PC-9 (cell line): Measurements from ENCODE around the gene SHISA9. TPM values are rescaled to one million over a fixed set of nuclear protein-coding genes. Genes with fewer than 3 reads are reported as not detected.

Experiments
- BruUV-seq: library from RNA; stranded (reverse); fragments of 400-500 nt; replicated peaks from 2 replicates; lab custom pipeline; 2021; lab: Mats Ljungman, UMichigan
- CTCF ChIA-PET: fragments of 300-600 bp; sonication (Branson Sonifier 250); formaldehyde crosslinking; loops from one replicate; lab custom pipeline; 2022; ENCODE audit warnings: antibody characterized with exemption; lab: Charles Lee
- POLR2A ChIA-PET: fragments of 300-600 bp; sonication (Branson Sonifier 250); formaldehyde crosslinking; loops from one replicate; lab custom pipeline; 2022; ENCODE audit warnings: antibody characterized with exemption; ENCODE audit not compliant: unreplicated experiment; lab: Charles Lee
- DNase-seq, 2 experiments: peaks; one replicate each; pipeline versions ENCODE4 v3.0.0 to v3.0.0-alpha.2; 2015 to 2022; ENCODE audit warnings: mixed read lengths in 1 of 2
- H2AFZ ChIP-seq: fragments of 200-600 bp; sonication (generic); 2 replicates; pipeline ENCODE4 v1.8.1; 2017; ENCODE audit warnings: antibody characterized with exemption
- H3F3A ChIP-seq: fragments of 200-600 bp; sonication (generic); 2 replicates; pipeline ENCODE4 v1.8.1; 2017; ENCODE audit warnings: antibody characterized with exemption, mild to moderate bottlenecking, low read depth; ENCODE audit not compliant: insufficient read depth
- H3K27ac ChIP-seq: fragments of 200-600 bp; sonication (generic); 2 replicates; pipeline ENCODE4 v1.6.1; 2016; ENCODE audit warnings: mixed run types
- H3K27me3 ChIP-seq: fragments of 200-600 bp; sonication (generic); 2 replicates; pipeline ENCODE4 v1.6.1; 2016; ENCODE audit warnings: low read depth, mixed run types; ENCODE audit not compliant: insufficient read depth
- H3K36me3 ChIP-seq: fragments of 200-600 bp; sonication (generic); 2 replicates; pipeline ENCODE4 v1.6.1; 2016; ENCODE audit warnings: low read depth, mixed run types
- H3K4me1 ChIP-seq: fragments of 200-600 bp; sonication (generic); replicated peaks from 2 replicates; pipeline ENCODE4 v1.6.1; 2016; ENCODE audit warnings: mixed run types; ENCODE audit not compliant: insufficient read depth
- H3K4me2 ChIP-seq: fragments of 200-600 bp; sonication (generic); 2 replicates; pipeline ENCODE4 v1.6.1; 2017; ENCODE audit warnings: mixed run types
- H3K4me3 ChIP-seq: fragments of 200-600 bp; sonication (generic); 2 replicates; pipeline ENCODE4 v1.6.1; 2016; ENCODE audit warnings: mixed run types
- H3K79me2 ChIP-seq: fragments of 200-600 bp; sonication (generic); 2 replicates; pipeline ENCODE4 v1.6.1; 2017; ENCODE audit warnings: low read depth, mixed run types
- H3K9me2 ChIP-seq: fragments of 200-600 bp; sonication (generic); 2 replicates; pipeline ENCODE4 v1.8.1; 2017; ENCODE audit warnings: mild to moderate bottlenecking; ENCODE audit not compliant: insufficient read depth
- H3K9me3 ChIP-seq: fragments of 200-600 bp; sonication (generic); 2 replicates; pipeline ENCODE4 v1.8.1; 2016; ENCODE audit warnings: low read depth; ENCODE audit not compliant: insufficient read depth
- H4K20me1 ChIP-seq: fragments of 200-600 bp; sonication (generic); 2 replicates; pipeline ENCODE4 v1.8.1; 2017; ENCODE audit not compliant: insufficient read depth
- EZH2 ChIP-seq: fragments of 200-600 bp; sonication (generic); IDR thresholded peaks from 2 replicates; pipeline ENCODE4 v1.8.0; 2017; ENCODE audit warnings: antibody characterized with exemption, low read depth
- intact Hi-C: fragments of 100-400 bp; cut with micrococcal nuclease; formaldehyde crosslinking; loops from one replicate; pipeline ENCODE4 v1.10.0; 2022; ENCODE audit not compliant: unreplicated experiment
- total RNA-seq: library from RNA; stranded (reverse); gene quantifications from 2 replicates; pipeline ENCODE4 v1.2.3, GENCODE V29; 2021
- TF ChIP-seq, protein P1 (sequence below): fragments of 200-600 bp; sonication (generic); conservative IDR thresholded peaks from 2 replicates; pipeline ENCODE4 v1.6.1; 2017; ENCODE audit warnings: mixed run types, antibody characterized with exemption, mild to moderate bottlenecking, moderate library complexity

Gene SHISA9
- total RNA-seq, 1 experiment from 2014 or later: 80.5 TPM

- Histone ChIP-seq H3K4me2 (no peak overlapping the region), H3K36me3 (peaks cover 10% of the 10 kb centered on the region; the same call in 1 of the 2 replicates), H3K4me1 (peaks cover 4% of the 10 kb centered on the region; the same call in 1 of the 2 replicates), H3K79me2 (peaks cover 94% of the 10 kb centered on the region), H3K27ac (no peak overlapping the region), H3K9me2 (no peaks in the 10 kb centered on the region), H3K9me3 (no peaks in the 10 kb centered on the region), H3K4me3 (no peak overlapping the region), H3K27me3 (no peaks in the 10 kb centered on the region), H4K20me1 (peaks cover 25% of the 10 kb centered on the region), H3F3A (0 out of 2 replicates have a peak, but pooled peaks cover 5% of the 10 kb centered on the region), H2AFZ (no peak overlapping the region)
- CTCF ChIA-PET: interaction anchor here (0.6 kb wide), 2 partner anchors 47 to 149 kb away, joined by 3 to 5 read pairs; no protein-coding TSS in a partner anchor
- BruUV-seq: no TSS peak
- TF ChIP-seq, protein P1, sequence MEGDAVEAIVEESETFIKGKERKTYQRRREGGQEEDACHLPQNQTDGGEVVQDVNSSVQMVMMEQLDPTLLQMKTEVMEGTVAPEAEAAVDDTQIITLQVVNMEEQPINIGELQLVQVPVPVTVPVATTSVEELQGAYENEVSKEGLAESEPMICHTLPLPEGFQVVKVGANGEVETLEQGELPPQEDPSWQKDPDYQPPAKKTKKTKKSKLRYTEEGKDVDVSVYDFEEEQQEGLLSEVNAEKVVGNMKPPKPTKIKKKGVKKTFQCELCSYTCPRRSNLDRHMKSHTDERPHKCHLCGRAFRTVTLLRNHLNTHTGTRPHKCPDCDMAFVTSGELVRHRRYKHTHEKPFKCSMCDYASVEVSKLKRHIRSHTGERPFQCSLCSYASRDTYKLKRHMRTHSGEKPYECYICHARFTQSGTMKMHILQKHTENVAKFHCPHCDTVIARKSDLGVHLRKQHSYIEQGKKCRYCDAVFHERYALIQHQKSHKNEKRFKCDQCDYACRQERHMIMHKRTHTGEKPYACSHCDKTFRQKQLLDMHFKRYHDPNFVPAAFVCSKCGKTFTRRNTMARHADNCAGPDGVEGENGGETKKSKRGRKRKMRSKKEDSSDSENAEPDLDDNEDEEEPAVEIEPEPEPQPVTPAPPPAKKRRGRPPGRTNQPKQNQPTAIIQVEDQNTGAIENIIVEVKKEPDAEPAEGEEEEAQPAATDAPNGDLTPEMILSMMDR: no peak
- no peak for TF ChIP-seq EZH2
- no peak for DNase-seq
- intact Hi-C loops: no loop called here
- POLR2A ChIA-PET: interaction anchor here (0.7 kb wide), 1 partner anchor 925 kb away, joined by 4 read pairs; no protein-coding TSS in a partner anchor
These were observed 57.7 kb downstream of the SHISA9 start for GRCh38 chr16:12959072-12959471.

- H3K9me2 ChIP-seq: no peaks in the 10 kb centered on the region
- POLR2A ChIA-PET: no interaction called here
- no peaks in the 10 kb centered on the region for H3K36me3 ChIP-seq
- H4K20me1 ChIP-seq: peaks cover 47% of the 10 kb centered on the region
- TF ChIP-seq, protein P1: no peak
- TF ChIP-seq EZH2: no peak
- H3K79me2 ChIP-seq: peaks cover 97% of the 10 kb centered on the region
- no peaks in the 10 kb centered on the region for H3K9me3 ChIP-seq
- no peak overlapping the region for H3K4me2 ChIP-seq
- H3K27me3 ChIP-seq: no peaks in the 10 kb centered on the region
- H3F3A ChIP-seq: peaks cover 14% of the 10 kb centered on the region; the same call in 1 of the 2 replicates
- no peak overlapping the region for H3K4me3 ChIP-seq
- BruUV-seq: no TSS peak
- no peak overlapping the region for H3K27ac ChIP-seq
- peaks cover 4% of the 10 kb centered on the region; the same call in 1 of the 2 replicates for H3K4me1 ChIP-seq
- DNase-seq: no peak
- CTCF ChIA-PET: interaction anchor here (0.6 kb wide), 1 partner anchor 132 kb away, joined by 3 read pairs; no protein-coding TSS in a partner anchor
- no peak overlapping the region for H2AFZ ChIP-seq
- intact Hi-C loops: no loop called here
These were observed 60.2 kb downstream of the SHISA9 start for GRCh38 chr16:12961626-12962025.

GRCh38 chr16:12964461-12964860, 63.1 kb downstream of the SHISA9 start:
- H3K9me2 ChIP-seq: no peaks in the 10 kb centered on the region
- POLR2A ChIA-PET: interaction anchor here (0.7 kb wide), 1 partner anchor 135 kb away, joined by 5 read pairs; no protein-coding TSS in a partner anchor
- peaks cover 14% of the 10 kb centered on the region for H3K4me1 ChIP-seq
- peaks cover 95% of the 10 kb centered on the region for H3K79me2 ChIP-seq
- intact Hi-C loops: no loop called here
- H3K27me3 ChIP-seq: no peaks in the 10 kb centered on the region
- H3K36me3 ChIP-seq: no peaks in the 10 kb centered on the region
- TF ChIP-seq, protein P1: no peak
- no peak for TF ChIP-seq EZH2
- H3K9me3 ChIP-seq: no peaks in the 10 kb centered on the region
- H3K4me2 ChIP-seq: no peak overlapping the region
- H3K27ac ChIP-seq: no peak overlapping the region
- H3F3A ChIP-seq: peaks cover 22% of the 10 kb centered on the region
- no peak overlapping the region for H2AFZ ChIP-seq
- H3K4me3 ChIP-seq: no peak overlapping the region
- no TSS peak for BruUV-seq
- CTCF ChIA-PET: no interaction called here
- DNase-seq: no peak
- H4K20me1 ChIP-seq: peaks cover 63% of the 10 kb centered on the region
